ENCODE measurements around the gene CTNNBIP1.
A peak's percentile ranks its signal among the peaks of the same experiment; 100 is the strongest.
"Not testable (repeated sequence)": the region's sequence is repeated elsewhere in the genome, so short reads cannot be mapped to it uniquely, and the experiment has no call there.

Gene CTNNBIP1, protein sequence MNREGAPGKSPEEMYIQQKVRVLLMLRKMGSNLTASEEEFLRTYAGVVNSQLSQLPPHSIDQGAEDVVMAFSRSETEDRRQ

DNA sequence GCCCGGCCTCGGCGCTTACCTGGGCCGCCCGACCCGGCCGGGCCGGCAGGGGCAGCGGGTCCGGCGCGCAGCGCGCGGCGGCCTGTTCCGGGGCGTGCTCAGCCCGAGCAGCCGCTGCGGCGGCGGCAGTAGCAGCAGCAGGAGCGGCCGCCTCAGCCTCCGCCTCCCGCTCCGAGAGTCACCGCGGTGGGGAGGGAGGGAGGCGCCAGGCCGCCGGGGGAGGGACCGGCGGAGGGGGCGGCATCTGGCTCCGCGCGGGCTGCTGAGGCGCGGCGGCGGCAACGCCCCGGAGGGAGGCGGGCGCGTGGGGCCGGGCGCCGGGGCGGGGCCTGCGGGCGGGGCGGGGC lies at the start of gene CTNNBIP1:
Gene CTNNBIP1 (minus strand): TSS at position 194 of the 347 bp plus-strand sequence. CDS start 38,205 bp downstream, outside the sequence.
- no peak for DNase-seq (ENCODE audit: low spot score)

DNA sequence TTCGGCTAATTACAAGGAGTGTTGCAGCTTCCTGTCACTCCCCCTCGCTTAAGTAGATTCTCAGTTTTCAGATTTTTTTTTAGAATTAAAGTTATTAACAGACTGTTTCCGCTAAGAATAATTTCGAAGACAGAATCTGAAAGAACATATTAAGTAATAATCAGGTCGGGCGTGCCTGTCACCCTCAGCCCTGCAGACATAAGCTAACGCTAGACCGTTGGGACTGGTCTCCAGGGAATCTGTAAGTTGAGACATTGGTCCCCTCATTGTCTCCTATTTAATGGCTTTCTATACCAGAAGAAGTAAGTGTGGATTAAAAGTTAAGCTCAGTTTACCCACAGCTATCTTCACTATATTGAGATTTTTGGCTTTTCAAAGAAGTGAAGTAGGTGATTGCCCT lies 47.7 kb upstream of the CTNNBIP1 start:
- no peak for DNase-seq (ENCODE audit: low spot score)

DNA sequence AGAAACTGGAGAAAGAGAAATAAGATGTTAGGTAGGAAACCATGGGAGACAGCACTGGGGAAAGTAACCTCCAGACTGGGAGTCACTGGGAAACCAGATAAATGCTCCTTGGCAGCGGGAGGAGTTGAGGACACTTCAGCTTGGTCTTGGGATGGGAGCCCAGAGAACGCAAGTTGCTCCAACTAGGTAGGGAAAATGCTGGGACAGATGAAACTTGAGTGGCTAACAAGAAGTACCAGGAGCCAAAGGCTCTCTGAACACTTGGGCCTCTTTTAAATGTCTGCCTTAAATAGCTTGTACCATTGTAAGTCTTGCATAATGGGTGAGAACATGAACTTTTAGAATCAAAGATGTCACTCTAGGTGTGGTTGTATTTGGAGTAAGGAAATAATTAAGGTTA lies 36.2 kb upstream of the CTNNBIP1 start:
- no peak for DNase-seq (ENCODE audit: low spot score)

DNA sequence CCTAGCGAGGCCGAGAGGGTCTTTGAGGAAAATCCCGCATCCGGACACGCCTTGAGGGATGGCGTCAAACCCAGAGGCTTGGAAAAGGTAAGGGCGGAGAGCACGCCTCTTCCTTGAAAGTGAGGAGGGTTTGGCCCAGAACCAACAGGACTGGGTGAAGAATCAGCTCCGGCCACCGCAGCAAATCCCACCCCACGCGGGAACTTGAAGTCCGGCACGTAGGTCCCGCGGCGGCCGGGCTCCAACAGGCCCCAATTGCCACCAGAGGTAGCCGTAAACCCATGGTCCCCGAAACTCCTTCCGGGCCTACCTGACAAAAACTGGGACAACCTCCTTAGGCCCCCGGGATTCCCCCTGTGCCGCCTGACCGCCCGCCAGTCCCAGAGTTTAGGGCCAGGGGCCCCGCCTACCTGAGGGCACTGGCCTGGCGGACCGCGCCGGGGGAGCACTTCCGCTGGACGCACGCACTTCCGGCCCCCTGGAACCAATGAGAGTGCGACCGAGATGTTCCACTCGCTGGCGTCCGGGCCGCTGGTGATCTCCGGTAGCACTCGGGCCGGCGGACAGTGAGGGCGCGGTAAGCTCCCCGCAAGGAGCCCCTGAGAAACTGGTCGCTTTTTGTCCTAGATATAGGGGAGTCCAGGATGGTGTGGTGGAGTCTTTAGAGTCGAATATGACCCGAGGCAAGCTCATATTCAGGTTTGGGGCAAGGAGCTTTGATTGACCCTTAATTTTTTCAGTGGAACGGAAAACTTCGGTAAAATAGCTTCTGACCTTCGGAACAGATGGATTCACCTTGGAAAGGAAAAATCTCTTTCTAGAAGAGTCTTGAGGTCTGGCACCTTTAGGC lies 33.1 kb upstream of the CTNNBIP1 start, which contains the start of the genes LZIC and NMNAT1:
Gene LZIC (minus strand): TSS at position 453 of the 850 bp plus-strand sequence. CDS start 6,772 bp downstream, outside the sequence.
Gene NMNAT1 (plus strand): TSS at position 537 of the 850 bp plus-strand sequence. CDS start 28,599 bp downstream, outside the sequence.
- peak; percentile 90 for DNase-seq (ENCODE audit: low spot score)

DNA sequence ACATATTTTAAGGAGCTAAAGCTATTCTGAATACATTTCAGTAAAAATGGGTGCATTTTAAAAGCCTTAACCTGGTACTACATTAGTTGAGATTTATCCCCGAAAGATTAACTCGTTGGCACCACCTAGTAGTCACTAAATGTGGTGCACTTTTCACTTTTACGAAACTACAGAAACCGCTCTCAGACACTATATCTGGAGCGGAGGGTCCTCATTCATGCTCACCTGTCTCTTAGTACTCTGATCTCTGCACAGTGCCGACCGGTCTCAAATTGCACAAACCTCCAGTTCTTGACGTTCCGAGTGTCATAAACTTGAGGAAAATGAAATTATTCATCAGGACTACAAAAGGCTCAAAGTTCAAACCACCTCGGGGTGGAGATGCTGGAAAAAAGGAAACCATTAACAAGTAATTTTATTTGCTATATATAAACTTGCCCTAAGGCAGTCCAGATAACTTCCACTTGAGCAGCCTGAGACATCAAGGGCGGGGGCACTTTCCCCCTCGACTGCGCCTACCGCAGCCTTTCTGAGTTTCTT lies 32.4 kb upstream of the CTNNBIP1 start:
- DNase-seq (ENCODE audit: low spot score) = peak; percentile 18

DNA sequence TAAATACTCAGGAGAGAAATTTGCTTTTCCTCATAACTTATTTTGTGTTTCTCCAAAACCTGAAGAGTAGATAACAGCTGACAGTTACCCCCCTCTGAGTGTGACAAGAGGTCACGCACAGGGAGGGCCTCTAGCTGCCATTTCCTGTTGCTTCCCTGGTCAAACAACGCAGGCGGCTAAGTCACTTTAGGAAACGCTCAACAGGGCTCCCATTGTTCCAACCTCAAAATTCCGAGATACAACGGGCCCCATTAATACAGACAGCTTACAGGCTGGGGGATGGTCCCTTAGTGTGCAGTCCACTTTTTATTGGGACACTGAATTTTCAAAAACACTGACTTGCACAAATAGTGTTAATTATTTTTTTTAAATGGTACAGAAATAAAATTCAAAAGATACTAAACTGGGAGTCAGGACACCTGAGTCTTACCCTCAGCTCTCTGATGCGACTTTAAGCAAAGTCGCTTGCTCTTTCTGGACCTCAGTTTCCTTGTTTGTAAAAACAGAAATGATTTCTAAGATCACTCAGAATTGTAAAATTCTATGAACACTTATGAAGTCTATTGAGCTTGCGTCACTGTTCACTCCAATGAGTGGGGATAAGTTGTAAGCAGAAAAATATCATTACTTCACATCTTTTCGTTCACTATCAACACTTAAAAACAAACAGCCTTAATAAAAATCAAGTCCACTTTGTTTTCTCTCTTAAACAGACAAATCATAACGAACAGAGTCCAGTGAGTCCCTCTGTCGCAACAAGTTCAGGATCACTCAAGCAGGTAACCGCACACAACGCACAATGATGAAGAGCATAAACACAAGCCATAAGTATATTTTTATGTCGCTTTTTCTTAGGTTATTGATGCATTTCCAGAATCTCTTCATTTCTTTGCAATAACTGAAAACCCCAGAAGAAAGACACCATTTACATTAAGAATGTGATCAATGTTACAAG lies 19.6 kb upstream of the CTNNBIP1 start:
- peak; percentile 91 for DNase-seq (ENCODE audit: low spot score)

DNA sequence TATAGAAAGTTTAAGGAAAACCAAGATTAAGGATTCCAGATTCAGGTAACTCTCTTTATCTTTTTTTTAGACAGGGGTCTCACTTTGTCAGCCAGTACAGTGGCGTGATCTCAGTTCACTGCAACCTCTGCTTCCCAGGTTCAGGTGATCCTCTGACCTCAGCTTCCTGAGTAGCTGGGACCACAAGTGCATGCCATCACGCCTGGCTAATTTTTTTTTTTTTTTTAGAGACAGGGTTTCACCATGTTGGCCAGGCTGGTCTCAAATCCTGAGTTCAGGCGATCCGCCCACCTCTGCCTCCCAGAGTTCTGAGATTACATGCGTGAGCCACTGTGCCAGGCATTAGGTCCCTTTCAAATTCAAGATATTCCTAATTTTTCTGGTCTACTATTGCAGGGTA lies 17.2 kb upstream of the CTNNBIP1 start:
- DNase-seq (ENCODE audit: low spot score) = no peak

DNA sequence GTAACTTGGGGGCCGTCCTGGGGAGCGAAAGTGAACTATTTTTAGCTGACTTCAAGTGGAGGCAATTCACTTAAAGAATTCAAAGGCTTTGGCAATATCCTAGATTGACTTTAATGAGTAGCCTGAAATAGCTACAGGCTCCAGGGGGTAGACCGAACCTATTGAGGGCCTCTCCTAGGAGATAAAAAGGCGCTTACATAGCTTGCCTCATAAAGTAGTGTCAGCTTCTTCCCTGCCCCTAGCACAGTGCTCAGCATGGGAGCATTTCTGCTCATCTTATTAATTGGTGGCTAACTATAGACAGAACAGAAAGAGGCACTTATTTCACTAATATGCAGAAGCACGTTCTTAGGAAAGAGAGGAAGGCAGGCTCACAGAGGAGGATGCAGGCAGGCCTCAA lies 12.3 kb upstream of the CTNNBIP1 start:
- no peak for DNase-seq (ENCODE audit: low spot score)

DNA sequence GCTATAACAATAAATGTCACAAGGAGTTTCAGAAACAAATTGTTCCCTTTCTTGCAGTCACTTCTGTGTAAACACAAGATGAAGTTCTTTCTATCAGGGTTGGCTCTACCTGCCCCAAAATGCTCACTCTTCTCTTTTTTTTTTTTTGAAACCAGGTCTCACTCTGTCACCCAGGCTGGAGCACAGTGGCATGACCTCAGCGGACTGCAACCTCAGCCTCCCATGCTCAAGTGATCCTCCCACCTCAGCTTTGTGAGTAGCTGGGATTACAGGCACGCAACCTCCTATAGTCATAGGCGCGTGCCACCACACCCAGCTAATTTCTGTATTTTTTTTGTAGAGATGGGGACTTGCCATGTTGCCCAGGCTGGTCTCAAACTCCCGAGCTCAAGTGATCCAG lies 10.5 kb upstream of the CTNNBIP1 start:
- no peak for DNase-seq (ENCODE audit: low spot score)

DNA sequence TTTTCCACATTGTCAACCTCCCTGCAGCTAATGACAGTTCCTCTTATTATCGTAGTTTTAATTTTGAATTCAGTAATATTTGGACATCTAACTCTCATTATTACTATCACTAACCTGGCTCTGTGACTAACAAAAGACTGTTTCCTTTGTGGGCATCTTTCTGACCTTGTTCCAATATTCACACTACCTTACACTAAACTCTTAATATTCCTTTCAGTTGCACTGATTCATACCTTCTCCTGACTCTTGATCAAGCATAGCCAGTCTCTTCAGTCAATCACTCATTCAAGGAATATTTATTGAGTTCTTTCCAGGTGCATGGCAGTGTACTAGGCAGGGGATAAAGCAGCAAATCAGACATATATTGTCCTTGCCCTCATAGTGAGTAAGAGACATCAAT lies 7.8 kb upstream of the CTNNBIP1 start:
- no peak for DNase-seq (ENCODE audit: low spot score)

DNA sequence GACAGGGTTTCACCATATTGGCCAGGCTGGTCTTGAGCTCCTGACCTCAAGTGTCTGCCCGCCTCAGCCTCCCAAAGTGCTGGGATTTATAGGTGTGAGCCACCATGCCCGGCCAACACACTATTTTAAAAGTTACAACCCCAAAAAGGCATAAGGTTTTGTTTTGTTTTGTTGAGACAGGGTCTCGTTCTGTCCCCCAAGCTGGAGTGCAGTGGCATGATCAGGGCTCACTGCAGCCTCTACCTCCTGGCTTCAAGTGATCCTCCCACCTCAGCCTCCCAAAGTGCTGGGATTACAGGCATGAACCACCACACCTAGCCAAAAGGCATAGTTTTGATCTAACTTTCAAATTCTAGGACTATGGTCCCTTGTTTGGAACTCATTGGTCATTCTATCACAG lies 7.4 kb upstream of the CTNNBIP1 start:
- DNase-seq (ENCODE audit: low spot score) = not testable (repeated sequence)

DNA sequence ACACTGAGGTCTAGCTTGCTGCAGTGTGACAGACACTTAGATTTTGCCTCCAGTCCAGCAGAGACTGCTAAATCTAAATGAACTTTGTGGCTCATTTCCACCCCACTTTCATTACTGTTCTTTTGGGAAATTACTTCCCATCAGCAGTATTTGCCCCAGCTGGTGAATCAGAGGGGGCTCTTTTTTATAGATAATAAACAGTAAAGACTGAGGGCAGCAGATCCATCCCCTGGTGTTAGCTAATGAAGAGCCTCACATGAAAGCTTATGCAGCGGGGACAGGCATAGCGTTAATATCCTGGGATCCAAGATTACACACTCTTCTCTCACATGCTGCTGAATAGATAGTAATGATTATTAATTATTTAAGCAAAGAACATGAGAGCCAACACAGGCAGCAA lies 6.4 kb upstream of the CTNNBIP1 start:
- no peak for DNase-seq (ENCODE audit: low spot score)

DNA sequence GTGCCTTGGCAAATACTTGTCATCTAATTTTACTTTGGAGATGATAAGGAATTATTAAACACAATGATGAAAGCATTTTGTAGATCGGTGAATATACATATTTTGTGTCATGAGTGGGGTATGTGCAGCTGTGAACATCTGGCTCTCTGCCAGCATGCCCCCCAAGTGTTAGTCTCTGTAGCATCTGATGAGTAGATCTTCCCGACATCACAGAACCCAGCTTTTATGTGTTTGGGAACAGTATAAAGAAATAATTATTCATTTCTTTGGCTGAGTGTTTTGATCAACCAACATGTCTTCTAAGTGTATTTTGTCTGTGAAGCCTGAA lies 4.5 kb upstream of the CTNNBIP1 start:
- DNase-seq (ENCODE audit: low spot score) = no peak

DNA sequence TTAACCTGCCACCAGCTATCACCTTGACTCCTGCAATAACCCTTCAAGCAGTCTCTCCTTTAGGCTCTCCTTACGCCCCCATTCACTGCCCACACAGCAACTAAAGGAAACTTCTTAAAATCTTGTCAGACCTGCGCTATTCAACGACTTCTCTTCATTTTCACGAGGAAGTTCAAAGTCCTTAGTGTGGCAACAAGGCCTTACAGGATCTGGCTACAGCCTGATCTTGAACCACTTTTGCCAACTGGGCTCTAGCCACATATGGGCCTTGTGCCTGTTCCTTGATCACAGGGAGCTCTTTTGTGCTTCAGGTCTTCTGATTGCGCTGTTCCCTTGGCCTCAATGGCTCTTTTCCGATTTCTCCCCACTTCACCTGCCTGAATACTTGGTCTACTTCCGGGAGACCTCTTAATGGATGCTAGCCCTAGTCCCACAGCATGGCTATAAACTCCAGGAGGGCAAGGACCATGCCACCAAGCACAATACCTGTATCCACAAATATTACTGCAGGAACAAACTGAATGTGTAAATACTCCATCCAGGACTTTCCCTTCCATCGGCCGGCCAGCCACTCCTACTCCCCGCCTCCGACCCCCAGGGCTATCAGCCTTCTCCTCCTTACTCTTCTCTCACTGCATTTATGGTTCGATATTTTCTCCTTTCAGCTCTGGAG lies 2.3 kb upstream of the CTNNBIP1 start:
- no peak for DNase-seq (ENCODE audit: low spot score)

DNA sequence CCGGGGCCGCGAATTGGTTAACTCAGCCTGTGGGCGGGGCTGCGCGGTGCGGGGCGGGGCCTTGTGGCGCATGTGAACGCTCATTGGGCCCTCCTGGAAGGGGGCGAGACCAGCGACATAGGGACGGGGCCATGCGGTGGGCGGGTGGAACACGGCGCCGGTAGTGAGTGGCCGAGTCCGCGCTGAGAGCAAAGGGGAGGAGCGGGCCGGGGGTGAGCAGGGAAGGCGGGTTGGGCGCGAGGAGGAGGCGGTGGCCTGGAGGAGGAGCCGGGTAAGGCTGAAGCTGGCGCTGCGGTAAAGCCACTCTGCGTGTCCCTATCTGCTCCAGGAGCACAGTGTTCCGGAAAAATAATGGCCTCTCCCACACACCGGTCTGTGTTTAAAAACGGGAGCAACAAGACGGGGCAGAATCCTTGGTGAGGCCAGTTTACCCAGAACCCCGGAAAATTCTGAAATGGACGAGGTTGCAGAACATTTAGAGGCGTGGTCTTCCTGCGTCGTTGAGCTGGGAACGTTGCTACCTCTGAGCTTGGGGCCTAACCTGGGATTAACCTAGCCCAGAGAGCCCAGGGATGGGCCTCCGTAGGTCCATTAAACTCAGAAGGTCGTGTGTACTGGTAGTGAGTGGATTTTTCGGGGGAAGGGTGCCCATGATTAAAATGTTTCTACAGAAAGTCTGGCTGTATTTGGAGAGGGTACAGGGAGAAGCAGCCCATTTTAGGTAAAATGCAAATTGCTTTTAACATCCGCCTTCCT lies 532 bp upstream of the CTNNBIP1 start:
- DNase-seq (ENCODE audit: low spot score) = peak; percentile 99

DNA sequence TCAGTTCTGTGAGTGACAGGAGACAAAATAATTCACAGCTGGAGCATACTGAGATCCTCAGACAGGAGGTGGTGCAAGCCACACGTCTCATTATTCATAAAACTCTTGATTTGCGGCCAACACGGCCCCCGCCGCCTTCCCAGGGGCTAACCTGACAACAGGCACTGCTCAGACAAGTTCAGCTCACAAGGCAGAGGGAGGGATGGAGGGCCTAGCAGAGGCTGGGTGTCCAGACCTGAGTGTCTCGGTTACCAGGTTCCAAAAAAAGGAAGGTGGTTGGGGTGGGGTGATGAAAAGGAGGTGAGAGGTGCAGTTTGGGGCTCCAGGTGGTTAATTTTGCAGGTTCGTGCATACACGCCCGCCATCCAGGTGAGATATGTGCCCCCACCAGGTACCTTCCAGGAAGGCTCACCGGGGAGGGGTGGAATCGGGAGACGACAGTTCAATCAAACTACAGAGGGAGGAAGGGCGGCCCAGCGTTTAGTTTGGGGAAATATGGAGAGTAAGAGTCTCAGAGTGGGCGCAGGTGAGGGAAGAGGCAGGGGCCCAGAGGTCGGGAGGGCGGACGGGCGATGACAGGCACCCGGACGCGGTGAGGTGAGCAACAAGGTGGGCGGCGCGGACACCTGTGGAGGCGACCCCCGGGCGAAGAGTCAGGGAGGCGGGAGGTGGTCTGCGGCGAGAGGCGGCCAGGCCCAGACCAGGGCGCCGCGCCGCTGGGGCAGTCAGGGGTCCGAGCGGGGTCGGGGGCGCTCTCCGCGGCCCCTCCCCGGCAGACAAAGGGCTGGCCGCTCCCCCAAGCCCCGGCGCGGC lies 629 bp downstream of the CTNNBIP1 start:
- no peak for DNase-seq (ENCODE audit: low spot score)

DNA sequence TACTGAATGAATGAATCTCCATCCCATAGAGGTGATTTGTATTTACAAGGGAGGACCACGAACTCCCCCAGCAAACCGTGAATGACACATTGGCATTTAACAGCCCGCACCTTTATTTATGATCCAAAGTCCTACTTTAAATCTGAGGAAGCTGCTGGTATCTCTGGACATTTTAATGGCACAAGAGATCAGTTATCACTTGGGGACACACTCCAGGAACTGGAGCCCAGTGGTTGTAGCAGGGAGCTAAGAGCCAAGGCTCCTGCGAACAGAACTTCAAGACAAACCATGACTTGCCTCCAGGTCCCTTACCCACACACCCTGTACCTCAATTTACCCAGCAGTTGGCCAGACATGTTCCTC lies 1.2 kb downstream of the CTNNBIP1 start:
- no peak for DNase-seq (ENCODE audit: low spot score)

DNA sequence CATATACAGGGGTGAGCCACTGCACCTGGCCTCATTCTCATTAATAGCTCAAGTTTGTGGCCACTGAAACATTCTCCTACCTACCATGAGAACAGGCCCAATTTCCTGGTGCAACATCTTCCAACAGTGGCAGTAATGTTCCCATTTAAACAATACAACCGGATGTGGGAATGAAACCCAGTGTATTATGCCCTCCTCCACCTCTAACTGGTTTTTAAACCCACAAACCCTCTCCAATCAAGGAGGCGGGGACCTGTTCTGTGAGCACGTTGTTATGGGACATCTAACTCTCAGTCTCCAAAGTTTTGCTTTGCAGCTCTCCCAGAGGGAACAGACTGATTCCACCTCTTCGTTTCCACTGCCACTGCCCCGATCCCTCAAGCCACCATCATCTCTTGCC lies 2.6 kb downstream of the CTNNBIP1 start:
- no peak for DNase-seq (ENCODE audit: low spot score)

DNA sequence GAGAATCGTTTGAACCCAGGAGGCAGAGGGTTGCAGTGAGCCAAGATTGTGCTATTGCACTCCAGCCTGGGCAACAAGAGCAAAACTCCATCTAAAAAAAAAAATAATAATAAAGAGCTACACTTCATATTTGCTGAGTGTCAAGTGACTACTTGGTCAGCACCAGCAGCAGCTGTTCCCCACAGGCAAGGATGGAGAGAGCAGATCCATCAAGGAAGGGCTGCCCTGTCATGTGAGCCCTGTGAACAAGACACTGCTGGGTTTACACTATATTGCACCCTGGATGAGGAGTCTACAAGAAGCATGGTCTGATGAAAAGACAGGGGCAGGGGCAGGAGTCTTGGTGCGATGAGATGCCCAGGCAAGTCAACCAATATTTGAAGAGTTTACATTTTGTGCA lies 3.6 kb downstream of the CTNNBIP1 start:
- DNase-seq (ENCODE audit: low spot score) = no peak

DNA sequence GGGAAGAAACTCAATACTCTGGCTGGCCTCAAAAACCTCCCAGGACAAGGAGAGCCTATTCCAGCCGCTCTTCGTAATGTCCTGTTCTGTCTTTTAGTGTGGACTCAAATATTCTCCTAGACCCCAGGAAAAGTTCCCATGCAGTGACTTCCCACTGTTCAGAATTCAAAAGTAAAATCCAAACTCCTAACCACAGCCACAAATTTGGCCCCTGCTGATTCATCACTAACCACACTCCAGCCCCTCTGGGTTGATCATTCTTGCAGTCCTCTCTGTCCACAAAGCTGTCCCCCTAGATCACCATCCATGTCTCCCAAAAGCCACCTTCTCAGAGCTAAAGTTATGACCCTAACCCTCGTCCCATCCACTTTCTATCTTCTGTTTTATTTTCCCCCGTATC lies 5.1 kb downstream of the CTNNBIP1 start:
- no peak for DNase-seq (ENCODE audit: low spot score)
